GM18867 (cell line): Measurements from ENCODE around the gene SMTNL2.
A peak's percentile ranks its signal among the peaks of the same experiment; 100 is the strongest.

Source experiments
- ATAC-seq: cut with Tn5 transposase; IDR thresholded peaks from one replicate; pipeline ENCODE4 v1.9.1; 2021; ENCODE audit warnings: mild to moderate bottlenecking, moderate library complexity; ENCODE audit not compliant: unreplicated experiment

The SMTNL2 gene

GRCh38 chr17:4545217-4545951 lies 38.9 kb upstream of the SMTNL2 start:
- no peak for ATAC-seq

- no peak for ATAC-seq
These were observed 37.0 kb upstream of the SMTNL2 start for GRCh38 chr17:4547118-4547906.

GRCh38 chr17:4548061-4548461 lies 36.3 kb upstream of the SMTNL2 start:
- no peak for ATAC-seq

- no peak for ATAC-seq
These were observed 35.4 kb upstream of the SMTNL2 start for GRCh38 chr17:4548721-4549531.

- ATAC-seq = no peak
These were observed 34.4 kb upstream of the SMTNL2 start for GRCh38 chr17:4549781-4550533.

- no peak for ATAC-seq
These were observed 33.7 kb upstream of the SMTNL2 start for GRCh38 chr17:4550534-4551039.

GRCh38 chr17:4551141-4551540 lies 33.2 kb upstream of the SMTNL2 start:
- ATAC-seq = no peak

- no peak for ATAC-seq
These were observed 32.4 kb upstream of the SMTNL2 start for GRCh38 chr17:4551796-4552525.

- no peak for ATAC-seq
These were observed 30.7 kb upstream of the SMTNL2 start for GRCh38 chr17:4553669-4554068.

- no peak for ATAC-seq
These were observed 29.8 kb upstream of the SMTNL2 start for GRCh38 chr17:4554441-4554996.

- peak; percentile 82 for ATAC-seq
These were observed 29.1 kb upstream of the SMTNL2 start, which contains the start of gene MYBBP1A for GRCh38 chr17:4554997-4555799. TSS of gene MYBBP1A (minus strand) at chr17:4555384. CDS start at chr17:4555324, 60 bp downstream.

- ATAC-seq = no peak
These were observed 28.2 kb upstream of the SMTNL2 start for GRCh38 chr17:4555873-4556759.

GRCh38 chr17:4556996-4557395 lies 27.3 kb upstream of the SMTNL2 start:
- ATAC-seq = no peak

- no peak for ATAC-seq
These were observed 26.5 kb upstream of the SMTNL2 start for GRCh38 chr17:4557626-4558346.

- ATAC-seq = no peak
These were observed 25.9 kb upstream of the SMTNL2 start for GRCh38 chr17:4558347-4558971.

- no peak for ATAC-seq
These were observed 25.1 kb upstream of the SMTNL2 start for GRCh38 chr17:4559139-4559791.
